Endothelial cell of umbilical vein (primary cell): ENCODE results near the gene CUL2. TPM values are rescaled to one million over a fixed set of nuclear protein-coding genes. Genes with fewer than 3 reads are reported as not detected.

Source experiments
- BruUV-seq: library from RNA; stranded (reverse); fragments of 400-500 nt; replicated peaks from 2 replicates; lab custom pipeline; 2021; lab: Mats Ljungman, UMichigan
- CTCF ChIA-PET: fragments of 300-600, 350-600 bp; sonication (Branson Sonifier 250); formaldehyde crosslinking; loops from one replicate; lab custom pipeline; 2021; ENCODE audit warnings: antibody characterized with exemption, inconsistent platforms; lab: Charles Lee
- POLR2A ChIA-PET: fragments of 300-600, 350-600 bp; sonication (Branson Sonifier 250); formaldehyde crosslinking; loops from one replicate; lab custom pipeline; 2021; ENCODE audit warnings: antibody characterized with exemption, inconsistent platforms; lab: Charles Lee
- DNase-seq: peaks from one replicate; pipeline ENCODE4 v3.0.0-alpha.2; 2011; ENCODE audit warnings: low read depth, low spot score
- FAIRE-seq: peaks from 2 replicates; lab custom pipeline; 2011; peaks lifted over from hg19 to GRCh38; lab: Jason Lieb, UNC
- H2AFZ ChIP-seq: 2 replicates; pipeline ENCODE4 v1.6.0; 2012; ENCODE audit warnings: low read depth, low read length, control low read depth, inconsistent platforms
- H3K27ac ChIP-seq: 2 replicates; pipeline ENCODE4 v1.5.1; 2011; ENCODE audit warnings: low read depth, mild to moderate bottlenecking, control low read depth, low read length, moderate library complexity; ENCODE audit not compliant: insufficient read depth
- H3K27me3 ChIP-seq, 2 experiments: 2 replicates each; pipeline versions ENCODE4 v1.6.0 to v1.6.1; 2011; ENCODE audit warnings: low read length in 2 of 2, mixed read lengths in 1 of 2; ENCODE audit not compliant: control insufficient read depth in 2 of 2, insufficient read depth in 2 of 2
- H3K36me3 ChIP-seq, 2 experiments: 2 replicates in 1 of 2; 3 replicates in 1 of 2; pipeline ENCODE4 v1.5.1; 2011; ENCODE audit warnings: low read length in 2 of 2, mild to moderate bottlenecking in 1 of 2, moderate library complexity in 1 of 2; ENCODE audit not compliant: control insufficient read depth in 2 of 2, insufficient read depth in 2 of 2; ENCODE audit errors: extremely low read depth in 1 of 2
- H3K4me1 ChIP-seq: 3 replicates; pipeline ENCODE4 v1.5.1; 2011; ENCODE audit warnings: mild to moderate bottlenecking, low read length; ENCODE audit not compliant: control insufficient read depth, insufficient read depth; ENCODE audit errors: extremely low read depth
- H3K4me2 ChIP-seq: 2 replicates; pipeline ENCODE4 v1.6.1; 2011; ENCODE audit warnings: low read length, control low read depth, mixed read lengths; ENCODE audit not compliant: insufficient read depth
- H3K4me3 ChIP-seq, 3 experiments: fragments of 200-600 bp in 1 of 3; sonication (generic), shearing (Covaris generic) in 1 of 3; replicated peaks in 1 of 3; 2 replicates each; pipeline ENCODE4 v1.5.1; 2011 to 2016; ENCODE audit warnings: control low read depth in 3 of 3, low read length in 3 of 3, mild to moderate bottlenecking in 2 of 3, inconsistent platforms in 1 of 3, low read depth in 1 of 3, moderate library complexity in 1 of 3; ENCODE audit not compliant: insufficient read depth in 1 of 3
- H3K79me2 ChIP-seq: 2 replicates; pipeline ENCODE4 v1.6.0; 2012; ENCODE audit warnings: low read length, inconsistent platforms; ENCODE audit not compliant: control insufficient read depth, insufficient read depth
- H3K9ac ChIP-seq: replicated peaks from 2 replicates; pipeline ENCODE3; 2011; ENCODE audit warnings: low read length, control low read depth; ENCODE audit not compliant: insufficient read depth; ENCODE audit errors: extremely low read depth
- H3K9me1 ChIP-seq: replicated peaks from 3 replicates; pipeline ENCODE4 v1.6.0; 2011; ENCODE audit warnings: mild to moderate bottlenecking, low read length; ENCODE audit not compliant: control insufficient read depth, insufficient read depth; ENCODE audit errors: extremely low read depth
- H3K9me3 ChIP-seq: replicated peaks from 2 replicates; pipeline ENCODE4 v1.5.1; 2012; ENCODE audit warnings: low read length, inconsistent platforms; ENCODE audit not compliant: control insufficient read depth, insufficient read depth
- H4K20me1 ChIP-seq: replicated peaks from 2 replicates; pipeline ENCODE3; 2011; ENCODE audit warnings: mild to moderate bottlenecking, low read length; ENCODE audit not compliant: control insufficient read depth, insufficient read depth; ENCODE audit errors: extremely low read depth
- CTCF ChIP-seq, 2 donors: IDR thresholded peaks; 1 replicate in 1 of 2; 2 replicates in 1 of 2; pipeline ENCODE4 v1.5.1; 2011; ENCODE audit warnings: low read length in 2 of 2, mild to moderate bottlenecking in 2 of 2, moderate library complexity in 2 of 2, control low read depth in 1 of 2, inconsistent platforms in 1 of 2, low read depth in 1 of 2; ENCODE audit not compliant: insufficient read depth in 1 of 2; ENCODE audit errors: extremely low read depth in 1 of 2
- EZH2 ChIP-seq: IDR thresholded peaks from 2 replicates; pipeline ENCODE4 v1.6.1; 2012; ENCODE audit warnings: borderline replicate concordance, low read depth, mild to moderate bottlenecking, moderate library complexity, low read length, inconsistent platforms; ENCODE audit not compliant: severe bottlenecking
- FOS ChIP-seq: IDR thresholded peaks from 2 replicates; pipeline ENCODE4 v1.6.1; 2011; ENCODE audit warnings: mild to moderate bottlenecking, low read length, moderate library complexity, borderline replicate concordance; ENCODE audit not compliant: insufficient read depth
- GATA2 ChIP-seq: IDR thresholded peaks from 2 replicates; pipeline ENCODE4 v1.7.0; 2011; ENCODE audit warnings: low read depth, mild to moderate bottlenecking, moderate library complexity, mixed read lengths, low read length; ENCODE audit not compliant: insufficient read length, insufficient read depth
- JUN ChIP-seq: IDR thresholded peaks from 2 replicates; pipeline ENCODE4 v1.6.1; 2011; ENCODE audit warnings: borderline replicate concordance, low read depth; ENCODE audit not compliant: insufficient read length, insufficient read depth
- MAX ChIP-seq: IDR thresholded peaks from 2 replicates; pipeline ENCODE4 v1.6.1; 2011; ENCODE audit not compliant: insufficient read depth, insufficient read length
- MYC ChIP-seq: IDR thresholded peaks from one replicate; pipeline ENCODE4 v1.6.1; 2011; ENCODE audit warnings: mild to moderate bottlenecking, low read depth, low read length
- POLR2A ChIP-seq: IDR thresholded peaks from 2 replicates; pipeline ENCODE4 v1.6.1; 2012; ENCODE audit warnings: low read depth, mild to moderate bottlenecking, control low read depth, low read length
- POLR2AphosphoS5 ChIP-seq: IDR thresholded peaks from 2 replicates; pipeline ENCODE4 v1.6.1; 2012; ENCODE audit warnings: low read depth, mild to moderate bottlenecking, control low read depth, low read length, moderate library complexity; ENCODE audit not compliant: insufficient read depth
- dilution Hi-C: fragments of 300-500 bp; cut with MboI; formaldehyde crosslinking; loops from one replicate; pipeline ENCODE4 v1.15.0; 2019; ENCODE audit warnings: low sequenced_read_pairs; ENCODE audit not compliant: extremely low pct_ligation_motif_present
- intact Hi-C: fragments of 100-400 bp; cut with micrococcal nuclease; formaldehyde crosslinking; loops from one replicate; pipeline ENCODE4 v1.10.0; 2022
- polyA plus RNA-seq, 4 experiments: library from polyadenylated mRNA; depleted of rRNA in 3 of 4; stranded (reverse) in 3 of 4; unstranded in 1 of 4; fragments of >200 nt; gene quantifications; 2 replicates each; pipeline versions ENCODE4 v1.2.1 to v1.2.3, GENCODE V29; 2011 to 2012; ENCODE audit warnings: missing spikeins in 1 of 4
- total RNA-seq: library from RNA; stranded (reverse); gene quantifications from 2 replicates; pipeline ENCODE4 v1.2.3, GENCODE V29; 2021

Gene CUL2
- total and polyA plus RNA-seq, 2 donors (not counting 3 experiments of a cell fraction or from before 2014, with no cell fraction given): 11.6 to 45.3 TPM

- peaks cover 9% of the 10 kb centered on the region for H3K4me1 ChIP-seq
- H2AFZ ChIP-seq: no peak overlapping the region
- H4K20me1 ChIP-seq: no peaks in the 10 kb centered on the region
- H3K27ac ChIP-seq: no peak overlapping the region
- H3K79me2 ChIP-seq: no peaks in the 10 kb centered on the region
- dilution Hi-C loops (no loop called here), intact Hi-C loops (no loop called here)
- BruUV-seq: no TSS peak
- H3K36me3 ChIP-seq: peaks cover 0 to 2% of the 10 kb centered on the region in 2 experiments
- no peak overlapping the region for H3K4me2 ChIP-seq
- H3K27me3 ChIP-seq: no peaks in the 10 kb centered on the region
- no peaks in the 10 kb centered on the region for H3K9me1 ChIP-seq
- no peak for FAIRE-seq
- DNase-seq: no peak
- H3K4me3 ChIP-seq: no peak overlapping the region
- H3K9ac ChIP-seq: no peak overlapping the region
- ChIA-PET CTCF (interaction anchor here (0.5 to 1.3 kb wide), 3 partner anchors 28 to 121 kb away, joined by 4 read pairs; no protein-coding TSS in a partner anchor), POLR2A (no interaction called here)
- no peaks in the 10 kb centered on the region for H3K9me3 ChIP-seq
- TF ChIP-seq CTCF (IDR thresholded peaks at IDR 0.05; ENCODE audit: extremely low read depth in 1 of 2, insufficient read depth in 1 of 2, low read depth in 1 of 2, low read length in 2 of 2) (no peak), JUN (no peak), MYC (no peak), GATA2 (no peak), EZH2 (no peak), MAX (no peak), POLR2A (no peak), FOS (no peak), POLR2AphosphoS5 (no peak)
These were observed 91.2 kb downstream of the CUL2 start for GRCh38 chr10:34998940-34999339.
